MM.1S (cell line): ENCODE measurements around the gene SYK.
"Not testable (repeated sequence)": the region's sequence is repeated elsewhere in the genome, so short reads cannot be mapped to it uniquely, and the experiment has no call there.

Source experiments
- DNase-seq: peaks from one replicate; pipeline ENCODE4 v3.0.0-alpha.2; 2015
- H2AFZ ChIP-seq: fragments of 300-600 bp; sonication (generic); 2 replicates; pipeline ENCODE4 v1.6.0; 2016; ENCODE audit warnings: antibody characterized with exemption, low read length
- H3F3A ChIP-seq: fragments of 300-600 bp; sonication (generic); 2 replicates; pipeline ENCODE4 v1.6.1; 2016; ENCODE audit warnings: mild to moderate bottlenecking, antibody characterized with exemption, low read length, moderate library complexity, mixed read lengths; ENCODE audit not compliant: insufficient read depth
- H3K27ac ChIP-seq: fragments of 300-600 bp; sonication (generic); 2 replicates; pipeline ENCODE4 v1.5.1; 2016; ENCODE audit warnings: mild to moderate bottlenecking, low read length
- H3K27me3 ChIP-seq: fragments of 300-600 bp; sonication (generic); replicated peaks from 2 replicates; pipeline ENCODE4 v1.6.0; 2016; ENCODE audit warnings: low read length; ENCODE audit not compliant: insufficient read depth
- H3K36me3 ChIP-seq: fragments of 300-600 bp; sonication (generic); replicated peaks from 2 replicates; pipeline ENCODE4 v1.6.1; 2016; ENCODE audit warnings: mild to moderate bottlenecking, low read length, mixed read lengths; ENCODE audit not compliant: insufficient read depth
- H3K4me1 ChIP-seq: fragments of 300-600 bp; sonication (generic); 2 replicates; pipeline ENCODE4 v1.6.1; 2016; ENCODE audit warnings: low read length, mixed read lengths
- H3K4me2 ChIP-seq: fragments of 300-600 bp; sonication (generic); 2 replicates; pipeline ENCODE4 v1.6.0; 2016; ENCODE audit warnings: low read depth, low read length
- H3K4me3 ChIP-seq: fragments of 300-600 bp; sonication (generic); 2 replicates; pipeline ENCODE4 v1.5.1; 2016; ENCODE audit warnings: low read length, mixed read lengths
- H3K79me2 ChIP-seq: fragments of 300-600 bp; sonication (generic); 2 replicates; pipeline ENCODE4 v1.6.1; 2016; ENCODE audit warnings: mixed run types, low read length, mixed read lengths
- H3K9ac ChIP-seq: fragments of 300-600 bp; sonication (generic); 2 replicates; pipeline ENCODE4 v1.6.1; 2016; ENCODE audit warnings: low read length, mixed read lengths
- H3K9me2 ChIP-seq: fragments of 300-600 bp; sonication (generic); replicated peaks from 2 replicates; pipeline ENCODE4 v1.6.1; 2016; ENCODE audit warnings: mild to moderate bottlenecking, low read length, mixed read lengths; ENCODE audit not compliant: insufficient read depth
- H3K9me3 ChIP-seq: fragments of 300-600 bp; sonication (generic); replicated peaks from 2 replicates; pipeline ENCODE4 v1.6.1; 2016; ENCODE audit warnings: mild to moderate bottlenecking, low read length, mixed read lengths; ENCODE audit not compliant: insufficient read depth
- H4K20me1 ChIP-seq: fragments of 300-600 bp; sonication (generic); 2 replicates; pipeline ENCODE4 v1.6.1; 2016; ENCODE audit warnings: mild to moderate bottlenecking, low read length, moderate library complexity, mixed read lengths; ENCODE audit not compliant: insufficient read depth
- CTCF ChIP-seq: fragments of 300-600 bp; sonication (generic); IDR thresholded peaks from 2 replicates; pipeline ENCODE4 v1.5.1; 2016; ENCODE audit warnings: antibody characterized with exemption, low read length, mixed read lengths
- EZH2 ChIP-seq: fragments of 300-600 bp; sonication (generic); optimal IDR thresholded peaks from 2 replicates; pipeline ENCODE3; 2017; ENCODE audit warnings: low read depth, mild to moderate bottlenecking, antibody characterized with exemption, low read length, mixed read lengths
- EZH2phosphoT487 ChIP-seq: fragments of 300-600 bp; sonication (generic); IDR thresholded peaks from 2 replicates; pipeline ENCODE4 v1.6.1; 2018; ENCODE audit warnings: antibody characterized with exemption, low read length

SYK gene

GRCh38 chr9:90801241-90801972 is at the start of gene SYK:
TSS of gene SYK (plus strand) at chr9:90801819. CDS start at chr9:90843899, 42,080 bp downstream.
- Histone ChIP-seq H3K4me3 (peak within 1 kb of the TSS; percentile 83), H4K20me1 (no peaks in the 10 kb centered on the region), H2AFZ (peak within 1 kb of the TSS; percentile 91), H3K9me2 (no peaks in the 10 kb centered on the region), H3K4me2 (peak within 1 kb of the TSS; percentile 89), H3K27me3 (no peaks in the 10 kb centered on the region), H3K4me1 (peaks cover 19% of the 10 kb centered on the region), H3K9me3 (no peaks in the 10 kb centered on the region), H3K9ac (peak within 1 kb of the TSS; percentile 81), H3K79me2 (peaks cover 51% of the 10 kb centered on the region), H3K36me3 (no peaks in the 10 kb centered on the region), H3F3A (peaks cover 24% of the 10 kb centered on the region), H3K27ac (peak within 1 kb of the TSS; percentile 67)
- DNase-seq, result peak; percentile 78
- TF ChIP-seq CTCF (no peak), EZH2phosphoT487 (no peak), EZH2 (no peak)

GRCh38 chr9:90755514-90756371 is 45.9 kb upstream of the SYK start:
- H3K4me3 ChIP-seq, H3K9ac ChIP-seq, H3K27me3 ChIP-seq, H2AFZ ChIP-seq, H3K9me3 ChIP-seq, H3K79me2 ChIP-seq, H3K4me2 ChIP-seq, H4K20me1 ChIP-seq, H3F3A ChIP-seq, H3K4me1 ChIP-seq, H3K36me3 ChIP-seq, H3K27ac ChIP-seq, H3K9me2 ChIP-seq: not testable (repeated sequence)
- DNase-seq, result peak; percentile 82
- peak; percentile 57 for TF ChIP-seq CTCF

- H4K20me1 ChIP-seq, H3K9me2 ChIP-seq, H3K36me3 ChIP-seq, H3K4me1 ChIP-seq, H3K4me2 ChIP-seq, H3K9ac ChIP-seq, H2AFZ ChIP-seq, H3K9me3 ChIP-seq, H3K27ac ChIP-seq, H3F3A ChIP-seq, DNase-seq, H3K79me2 ChIP-seq, H3K27me3 ChIP-seq, H3K4me3 ChIP-seq: not testable (repeated sequence)
Measured at GRCh38 chr9:90760577-90760976, 41.0 kb upstream of the SYK start.

- Histone ChIP-seq H3K4me1 (no peaks in the 10 kb centered on the region), H3K9me2 (no peaks in the 10 kb centered on the region), H3K27me3 (no peaks in the 10 kb centered on the region), H4K20me1 (no peaks in the 10 kb centered on the region), H3K9me3 (no peaks in the 10 kb centered on the region), H3K36me3 (no peaks in the 10 kb centered on the region), H3K4me3 (no peak overlapping the region), H3K4me2 (no peak overlapping the region), H3K79me2 (no peaks in the 10 kb centered on the region), H3K27ac (no peak overlapping the region), H3F3A (no peaks in the 10 kb centered on the region), H2AFZ (no peak overlapping the region), H3K9ac (no peak overlapping the region)
- DNase-seq, result no peak
- TF ChIP-seq CTCF (no peak), EZH2phosphoT487 (no peak), EZH2 (no peak)
Measured at GRCh38 chr9:90766731-90767130, 34.9 kb upstream of the SYK start.
